K562 (cell line): ENCODE results near the gene ARHGEF33. TPM values are rescaled to one million over a fixed set of nuclear protein-coding genes. Genes with fewer than 3 reads are reported as not detected.

Experiments used
- BRD9 ChIP-seq: fragments of 450-650 bp; IDR thresholded peaks from 2 replicates; pipeline ENCODE4 v1.6.1; 2018; ENCODE audit warnings: low read depth; ENCODE audit not compliant: partially characterized antibody
- CBFA2T3 ChIP-seq: fragments of 450-650 bp; IDR thresholded peaks from 2 replicates; pipeline ENCODE4 v1.6.1; 2017
- CHD4 ChIP-seq: fragments of 200-600 bp; sonication (generic); IDR thresholded peaks from 3 replicates; pipeline ENCODE4 v1.6.1; 2012; ENCODE audit warnings: low read depth, mild to moderate bottlenecking, mixed read lengths, low read length, inconsistent platforms; ENCODE audit not compliant: insufficient read depth, insufficient replicate concordance, poor library complexity, severe bottlenecking
- FOXJ3 ChIP-seq: sonication (generic); formaldehyde crosslinking; IDR thresholded peaks from 2 replicates; pipeline ENCODE4 v1.4.0; 2020; ENCODE audit warnings: mild to moderate bottlenecking, missing genetic modification reagents
- MEF2A ChIP-seq: IDR thresholded peaks from 2 replicates; pipeline ENCODE4 v1.6.1; 2011; ENCODE audit warnings: low read depth, mild to moderate bottlenecking, low read length, moderate library complexity; ENCODE audit not compliant: control insufficient read depth
- STAG1 ChIP-seq: sonication (generic); formaldehyde crosslinking; IDR thresholded peaks from 2 replicates; pipeline ENCODE4 v1.5.0; 2020; ENCODE audit warnings: missing genetic modification reagents, borderline replicate concordance
- polyA plus RNA-seq, 8 experiments: library from polyadenylated mRNA; depleted of rRNA in 4 of 8; stranded (reverse) in 5 of 8; unstranded in 3 of 8; fragments of >200 nt; fragmentation: Nextera tagmentation in 2 of 8; fragmentation: Illumina TruSeq in 1 of 8; extraction: Ambion mirVana in 2 of 8; extraction: Trizol in 1 of 8; gene quantifications; 2 replicates each; pipeline versions ENCODE4 v1.2.1 to v1.2.3, GENCODE V29; 2011 to 2014; ENCODE audit warnings: inconsistent platforms in 1 of 8, missing spikeins in 1 of 8
- total RNA-seq, 7 experiments: library from RNA; depleted of rRNA in 6 of 7; stranded (reverse); fragments of >200 nt in 6 of 7; fragmentation: Illumina TruSeq in 2 of 7; extraction: Trizol in 2 of 7; gene quantifications; 2 replicates each; pipeline versions ENCODE4 v1.2.1 to v1.2.3, GENCODE V29; 2011 to 2021; ENCODE audit warnings: low replicate concordance in 1 of 7
- TF ChIP-seq, protein P1 (sequence below), 3 experiments: IDR thresholded peaks in 2 of 3; conservative IDR thresholded peaks in 1 of 3; 2 replicates each; pipeline ENCODE4 v1.5.1; 2011 to 2012; ENCODE audit warnings: low read length in 3 of 3, mild to moderate bottlenecking in 3 of 3, control low read depth in 2 of 3, improper control_type of control experiment in 1 of 3, inconsistent platforms in 1 of 3, low read depth in 1 of 3, mixed read lengths in 1 of 3, moderate library complexity in 1 of 3; ENCODE audit not compliant: insufficient read depth in 2 of 3
- TF ChIP-seq, protein P2 (sequence below): fragments of 450-650 bp; IDR thresholded peaks from 2 replicates; pipeline ENCODE4 v1.6.1; 2018; ENCODE audit warnings: mild to moderate bottlenecking, low read depth; ENCODE audit not compliant: partially characterized antibody

ARHGEF33 gene
- total and polyA plus RNA-seq, 9 of the 15 experiments (the other 6 are each of a cell fraction or from before 2014, with no cell fraction given), result 0.01 to 0.08 (median 0.03) TPM; not detected in 5

DNA sequence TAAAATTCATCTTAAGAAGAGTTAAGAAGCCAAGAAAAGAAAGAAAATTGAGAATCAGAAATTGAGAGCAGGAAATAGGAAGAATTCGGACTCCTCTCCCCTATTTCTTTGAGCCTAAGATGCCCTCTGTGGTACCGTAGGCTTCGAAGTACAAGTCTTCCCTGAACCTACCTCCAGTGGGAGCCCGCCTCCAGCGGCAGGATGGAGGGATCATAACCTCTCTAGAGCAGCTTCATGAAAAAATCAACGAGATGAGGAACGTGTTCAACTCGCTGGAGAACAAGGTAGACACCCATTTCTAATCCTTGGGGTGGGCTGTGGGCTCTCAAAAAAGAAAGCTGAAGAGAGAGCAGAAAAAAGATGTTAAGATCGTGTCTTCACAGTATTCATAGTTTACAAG, 36.3 kb downstream of the ARHGEF33 start (continued):
- TF ChIP-seq, protein P1, sequence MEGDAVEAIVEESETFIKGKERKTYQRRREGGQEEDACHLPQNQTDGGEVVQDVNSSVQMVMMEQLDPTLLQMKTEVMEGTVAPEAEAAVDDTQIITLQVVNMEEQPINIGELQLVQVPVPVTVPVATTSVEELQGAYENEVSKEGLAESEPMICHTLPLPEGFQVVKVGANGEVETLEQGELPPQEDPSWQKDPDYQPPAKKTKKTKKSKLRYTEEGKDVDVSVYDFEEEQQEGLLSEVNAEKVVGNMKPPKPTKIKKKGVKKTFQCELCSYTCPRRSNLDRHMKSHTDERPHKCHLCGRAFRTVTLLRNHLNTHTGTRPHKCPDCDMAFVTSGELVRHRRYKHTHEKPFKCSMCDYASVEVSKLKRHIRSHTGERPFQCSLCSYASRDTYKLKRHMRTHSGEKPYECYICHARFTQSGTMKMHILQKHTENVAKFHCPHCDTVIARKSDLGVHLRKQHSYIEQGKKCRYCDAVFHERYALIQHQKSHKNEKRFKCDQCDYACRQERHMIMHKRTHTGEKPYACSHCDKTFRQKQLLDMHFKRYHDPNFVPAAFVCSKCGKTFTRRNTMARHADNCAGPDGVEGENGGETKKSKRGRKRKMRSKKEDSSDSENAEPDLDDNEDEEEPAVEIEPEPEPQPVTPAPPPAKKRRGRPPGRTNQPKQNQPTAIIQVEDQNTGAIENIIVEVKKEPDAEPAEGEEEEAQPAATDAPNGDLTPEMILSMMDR (IDR thresholded peaks at IDR 0.05 in 2 of 3, conservative IDR thresholded peaks at IDR 0.05 in 1 of 3; ENCODE audit: insufficient read depth in 2 of 3, low read depth in 1 of 3, low read length in 3 of 3), result peak; percentile 70 to 74 (median 72)
- TF ChIP-seq CBFA2T3, result no peak
- TF ChIP-seq, protein P2, sequence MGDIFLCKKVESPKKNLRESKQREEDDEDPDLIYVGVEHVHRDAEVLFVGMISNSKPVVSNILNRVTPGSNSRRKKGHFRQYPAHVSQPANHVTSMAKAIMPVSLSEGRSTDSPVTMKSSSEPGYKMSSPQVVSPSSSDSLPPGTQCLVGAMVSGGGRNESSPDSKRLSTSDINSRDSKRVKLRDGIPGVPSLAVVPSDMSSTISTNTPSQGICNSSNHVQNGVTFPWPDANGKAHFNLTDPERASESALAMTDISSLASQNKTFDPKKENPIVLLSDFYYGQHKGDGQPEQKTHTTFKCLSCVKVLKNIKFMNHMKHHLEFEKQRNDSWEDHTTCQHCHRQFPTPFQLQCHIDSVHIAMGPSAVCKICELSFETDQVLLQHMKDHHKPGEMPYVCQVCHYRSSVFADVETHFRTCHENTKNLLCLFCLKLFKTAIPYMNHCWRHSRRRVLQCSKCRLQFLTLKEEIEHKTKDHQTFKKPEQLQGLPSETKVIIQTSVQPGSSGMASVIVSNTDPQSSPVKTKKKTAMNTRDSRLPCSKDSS, result no peak
- no peak; the same call in 1 of the 2 replicates for TF ChIP-seq STAG1 (CRISPR knock-in tag)
- no peak for TF ChIP-seq CHD4
- TF ChIP-seq FOXJ3 (CRISPR knock-in tag), result no peak
- TF ChIP-seq MEF2A, result no peak
- TF ChIP-seq BRD9, result no peak
